ENCODE data around the gene NIM1K. TPM values are rescaled to one million over a fixed set of nuclear protein-coding genes. Genes with fewer than 3 reads are reported as not detected.

The NIM1K gene
- total and polyA plus RNA-seq, 10 of the 15 experiments (the other 5 are each of a cell fraction or from before 2014, with no cell fraction given): 0.27 to 1.7 (median 0.66) TPM

DNA sequence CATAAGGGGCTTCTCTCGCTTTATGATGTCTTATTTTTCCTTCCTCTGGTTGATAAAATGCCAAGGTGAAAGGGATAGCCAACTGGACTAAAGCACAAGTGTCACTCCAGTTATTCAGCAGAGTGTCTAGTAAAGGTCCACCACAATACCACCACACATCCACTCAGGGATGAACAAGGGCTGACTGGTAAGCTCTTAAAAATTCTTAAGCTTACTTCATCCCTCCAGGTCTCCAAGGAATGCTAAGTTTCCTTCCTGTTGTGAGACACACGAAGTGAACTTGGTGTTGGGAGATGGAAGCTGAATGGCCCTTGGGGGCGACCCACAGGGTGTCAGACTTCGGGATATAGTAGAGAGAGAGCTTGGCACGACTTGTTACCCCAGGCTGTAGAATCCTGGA is 124.4 kb downstream of the NIM1K start (continued):
- TF ChIP-seq, protein P1, sequence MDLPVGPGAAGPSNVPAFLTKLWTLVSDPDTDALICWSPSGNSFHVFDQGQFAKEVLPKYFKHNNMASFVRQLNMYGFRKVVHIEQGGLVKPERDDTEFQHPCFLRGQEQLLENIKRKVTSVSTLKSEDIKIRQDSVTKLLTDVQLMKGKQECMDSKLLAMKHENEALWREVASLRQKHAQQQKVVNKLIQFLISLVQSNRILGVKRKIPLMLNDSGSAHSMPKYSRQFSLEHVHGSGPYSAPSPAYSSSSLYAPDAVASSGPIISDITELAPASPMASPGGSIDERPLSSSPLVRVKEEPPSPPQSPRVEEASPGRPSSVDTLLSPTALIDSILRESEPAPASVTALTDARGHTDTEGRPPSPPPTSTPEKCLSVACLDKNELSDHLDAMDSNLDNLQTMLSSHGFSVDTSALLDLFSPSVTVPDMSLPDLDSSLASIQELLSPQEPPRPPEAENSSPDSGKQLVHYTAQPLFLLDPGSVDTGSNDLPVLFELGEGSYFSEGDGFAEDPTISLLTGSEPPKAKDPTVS (IDR thresholded peaks at IDR 0.05; ENCODE audit: low read depth, low read length): no peak
- TF ChIP-seq CREB1 (IDR thresholded peaks at IDR 0.05; ENCODE audit: low read depth) (no peak), MTA2 (IDR thresholded peaks at IDR 0.05; ENCODE audit: low read depth) (no peak), JUND (IDR thresholded peaks at IDR 0.05; ENCODE audit: low read depth, low read length) (no peak), RAD51 (IDR thresholded peaks at IDR 0.05) (no peak), NRF1 (conservative IDR thresholded peaks at IDR 0.05; ENCODE audit: low read depth, low read length) (no peak), STAT3 (IDR thresholded peaks at IDR 0.05; ENCODE audit: low read depth, low read length) (no peak)
- TF ChIP-seq, protein P2, sequence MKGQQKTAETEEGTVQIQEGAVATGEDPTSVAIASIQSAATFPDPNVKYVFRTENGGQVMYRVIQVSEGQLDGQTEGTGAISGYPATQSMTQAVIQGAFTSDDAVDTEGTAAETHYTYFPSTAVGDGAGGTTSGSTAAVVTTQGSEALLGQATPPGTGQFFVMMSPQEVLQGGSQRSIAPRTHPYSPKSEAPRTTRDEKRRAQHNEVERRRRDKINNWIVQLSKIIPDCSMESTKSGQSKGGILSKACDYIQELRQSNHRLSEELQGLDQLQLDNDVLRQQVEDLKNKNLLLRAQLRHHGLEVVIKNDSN (IDR thresholded peaks at IDR 0.05; ENCODE audit: borderline replicate concordance, extremely low read length, insufficient read depth, low read depth, low read length): no peak

DNA sequence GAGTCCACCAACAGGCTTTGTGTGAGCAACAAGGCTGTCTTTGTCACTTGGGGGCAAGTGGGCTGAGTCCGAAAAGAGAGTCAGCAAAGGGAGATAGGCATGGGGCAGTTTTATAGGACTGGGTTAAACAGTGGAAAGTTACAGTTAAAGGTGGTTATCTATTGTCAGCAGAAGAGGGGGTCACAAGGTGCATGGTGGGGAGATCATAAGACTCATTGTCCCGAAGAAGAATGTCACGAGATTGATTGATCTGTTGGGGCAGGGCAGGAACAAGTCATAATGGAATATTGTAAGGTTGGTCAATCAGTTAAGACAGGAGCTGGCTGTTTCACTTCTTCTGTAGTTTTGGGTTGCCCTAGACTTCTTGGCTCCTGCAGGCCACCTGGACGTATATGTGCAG is 128.8 kb downstream of the NIM1K start:
- ChIA-PET POLR2A (no interaction called here), CTCF (interaction anchor here (1.2 kb wide), 1 partner anchor 21 kb away, joined by 3 read pairs; no protein-coding TSS in a partner anchor), SMC1A (ENCODE audit: uncharacterized antibody, unreplicated experiment) (interaction anchor here (0.6 kb wide), 1 partner anchor 129 kb away, joined by 3 read pairs; no protein-coding TSS in a partner anchor), RAD21 (ENCODE audit: unreplicated experiment) (no interaction called here)
- ATAC-seq (no peak), FAIRE-seq (no peak), DNase-seq (ENCODE audit: low read depth, low spot score) (no peak)
- H3K27me3 ChIP-seq (replicated peaks in 1 of 2; ENCODE audit: control insufficient read depth in 2 of 2, insufficient read depth in 2 of 2, low read length in 1 of 2): no peaks in the 10 kb centered on the region
- in situ Hi-C loops (cut with MboI): no loop called here
- TF ChIP-seq ESRRA (IDR thresholded peaks at IDR 0.05; ENCODE audit: low read length): no peak
- TF ChIP-seq, protein P3, sequence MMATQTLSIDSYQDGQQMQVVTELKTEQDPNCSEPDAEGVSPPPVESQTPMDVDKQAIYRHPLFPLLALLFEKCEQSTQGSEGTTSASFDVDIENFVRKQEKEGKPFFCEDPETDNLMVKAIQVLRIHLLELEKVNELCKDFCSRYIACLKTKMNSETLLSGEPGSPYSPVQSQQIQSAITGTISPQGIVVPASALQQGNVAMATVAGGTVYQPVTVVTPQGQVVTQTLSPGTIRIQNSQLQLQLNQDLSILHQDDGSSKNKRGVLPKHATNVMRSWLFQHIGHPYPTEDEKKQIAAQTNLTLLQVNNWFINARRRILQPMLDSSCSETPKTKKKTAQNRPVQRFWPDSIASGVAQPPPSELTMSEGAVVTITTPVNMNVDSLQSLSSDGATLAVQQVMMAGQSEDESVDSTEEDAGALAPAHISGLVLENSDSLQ (IDR thresholded peaks at IDR 0.05): no peak
- TF ChIP-seq, protein P4, sequence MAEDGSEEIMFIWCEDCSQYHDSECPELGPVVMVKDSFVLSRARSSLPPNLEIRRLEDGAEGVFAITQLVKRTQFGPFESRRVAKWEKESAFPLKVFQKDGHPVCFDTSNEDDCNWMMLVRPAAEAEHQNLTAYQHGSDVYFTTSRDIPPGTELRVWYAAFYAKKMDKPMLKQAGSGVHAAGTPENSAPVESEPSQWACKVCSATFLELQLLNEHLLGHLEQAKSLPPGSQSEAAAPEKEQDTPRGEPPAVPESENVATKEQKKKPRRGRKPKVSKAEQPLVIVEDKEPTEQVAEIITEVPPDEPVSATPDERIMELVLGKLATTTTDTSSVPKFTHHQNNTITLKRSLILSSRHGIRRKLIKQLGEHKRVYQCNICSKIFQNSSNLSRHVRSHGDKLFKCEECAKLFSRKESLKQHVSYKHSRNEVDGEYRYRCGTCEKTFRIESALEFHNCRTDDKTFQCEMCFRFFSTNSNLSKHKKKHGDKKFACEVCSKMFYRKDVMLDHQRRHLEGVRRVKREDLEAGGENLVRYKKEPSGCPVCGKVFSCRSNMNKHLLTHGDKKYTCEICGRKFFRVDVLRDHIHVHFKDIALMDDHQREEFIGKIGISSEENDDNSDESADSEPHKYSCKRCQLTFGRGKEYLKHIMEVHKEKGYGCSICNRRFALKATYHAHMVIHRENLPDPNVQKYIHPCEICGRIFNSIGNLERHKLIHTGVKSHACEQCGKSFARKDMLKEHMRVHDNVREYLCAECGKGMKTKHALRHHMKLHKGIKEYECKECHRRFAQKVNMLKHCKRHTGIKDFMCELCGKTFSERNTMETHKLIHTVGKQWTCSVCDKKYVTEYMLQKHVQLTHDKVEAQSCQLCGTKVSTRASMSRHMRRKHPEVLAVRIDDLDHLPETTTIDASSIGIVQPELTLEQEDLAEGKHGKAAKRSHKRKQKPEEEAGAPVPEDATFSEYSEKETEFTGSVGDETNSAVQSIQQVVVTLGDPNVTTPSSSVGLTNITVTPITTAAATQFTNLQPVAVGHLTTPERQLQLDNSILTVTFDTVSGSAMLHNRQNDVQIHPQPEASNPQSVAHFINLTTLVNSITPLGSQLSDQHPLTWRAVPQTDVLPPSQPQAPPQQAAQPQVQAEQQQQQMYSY (CRISPR knock-in tag; IDR thresholded peaks at IDR 0.05): no peak
- H3K27ac ChIP-seq (ENCODE audit: control insufficient read depth, insufficient read depth): no peak overlapping the region
- no peak overlapping the region for H2AFZ ChIP-seq (ENCODE audit: control insufficient read depth, low read depth, low read length)
- WGBS (ENCODE audit: insufficient coverage, insufficient replicate concordance, low lambda C conversion rate, missing lambda C conversion rate): 71% methylated on average over 4 of the region's 4 CpGs
- no peak overlapping the region for H3K9ac ChIP-seq (ENCODE audit: control insufficient read depth, insufficient read depth, low read length)
- H3K4me2 ChIP-seq (ENCODE audit: control insufficient read depth, insufficient read depth): no peak overlapping the region
- no peaks in the 10 kb centered on the region for H3K36me3 ChIP-seq (ENCODE audit: control insufficient read depth in 2 of 2, insufficient read depth in 2 of 2, low read length in 1 of 2)
- intact Hi-C loops (cut with micrococcal nuclease; ENCODE audit: unreplicated experiment): no loop called here
- H3K9me3 ChIP-seq (replicated peaks; ENCODE audit: control insufficient read depth, insufficient read depth, low read length): no peaks in the 10 kb centered on the region; the same call in 2 of the 3 replicates
- H3K79me2 ChIP-seq (ENCODE audit: control insufficient read depth, insufficient read depth, low read length): no peaks in the 10 kb centered on the region
- BruUV-seq (replicated peaks): no TSS peak
- H3K4me1 ChIP-seq (ENCODE audit: control insufficient read depth, insufficient read depth, low read length): no peaks in the 10 kb centered on the region
- H3K4me3 ChIP-seq: no peak overlapping the region
- no peaks in the 10 kb centered on the region for H4K20me1 ChIP-seq (ENCODE audit: control insufficient read depth, insufficient read depth)
